MG63 (cell line): ENCODE data around the gene PLEKHA3. TPM values are rescaled to one million over a fixed set of nuclear protein-coding genes. Genes with fewer than 3 reads are reported as not detected.

Experiments
- DNase-seq: peaks from one replicate; pipeline ENCODE4 v3.0.0-alpha.2; 2020
- H3K27me3 ChIP-seq: fragments of 250-450 bp; sonication (Bioruptor Pico); 2 replicates; pipeline ENCODE4 v1.5.1; 2020; ENCODE audit warnings: mild to moderate bottlenecking, moderate library complexity
- H3K36me3 ChIP-seq: fragments of 250-450 bp; sonication (Bioruptor Pico); 2 replicates; pipeline ENCODE4 v1.5.1; 2020; ENCODE audit warnings: mild to moderate bottlenecking, moderate library complexity
- H3K4me3 ChIP-seq: fragments of 250-450 bp; sonication (Bioruptor Pico); 2 replicates; pipeline ENCODE4 v1.5.1; 2020; ENCODE audit warnings: mild to moderate bottlenecking, moderate library complexity
- H3K9me3 ChIP-seq: fragments of 250-450 bp; sonication (Bioruptor Pico); 2 replicates; pipeline ENCODE4 v1.5.1; 2020; ENCODE audit warnings: mild to moderate bottlenecking, moderate library complexity
- total RNA-seq: library from RNA; depleted of rRNA; stranded (reverse); fragments of >200 nt; shearing (Covaris generic); gene quantifications from 2 replicates; pipeline ENCODE4 v1.2.3, GENCODE V29; 2014; ENCODE audit warnings: low replicate concordance; rRNA removed

Gene PLEKHA3
- total RNA-seq, 1 experiment from 2014 or later: 14.8 TPM

- Histone ChIP-seq H3K27me3 (no peaks in the 10 kb centered on the region), H3K36me3 (no peaks in the 10 kb centered on the region; the same call in 1 of the 2 replicates), H3K9me3 (no peaks in the 10 kb centered on the region), H3K4me3 (no peak overlapping the region)
- DNase-seq: no peak
Measured at GRCh38 chr2:178531168-178531567, 50.9 kb downstream of the PLEKHA3 start.

GRCh38 chr2:178536037-178536436 lies 55.8 kb downstream of the PLEKHA3 start:
- H3K27me3 ChIP-seq: no peaks in the 10 kb centered on the region
- H3K36me3 ChIP-seq: peaks cover 3% of the 10 kb centered on the region
- no peak for DNase-seq
- no peak overlapping the region for H3K4me3 ChIP-seq
- H3K9me3 ChIP-seq: no peaks in the 10 kb centered on the region

GRCh38 chr2:178542161-178542560 lies 61.9 kb downstream of the PLEKHA3 start:
- Histone ChIP-seq H3K27me3 (no peaks in the 10 kb centered on the region), H3K36me3 (peaks cover 3% of the 10 kb centered on the region), H3K9me3 (no peaks in the 10 kb centered on the region), H3K4me3 (no peak overlapping the region)
- no peak for DNase-seq

- DNase-seq: no peak
- Histone ChIP-seq H3K36me3 (peaks cover 3% of the 10 kb centered on the region), H3K9me3 (no peaks in the 10 kb centered on the region), H3K27me3 (no peaks in the 10 kb centered on the region), H3K4me3 (no peak overlapping the region)
Measured at GRCh38 chr2:178542569-178542968, 62.3 kb downstream of the PLEKHA3 start.

- no peaks in the 10 kb centered on the region for H3K27me3 ChIP-seq
- H3K4me3 ChIP-seq: no peak overlapping the region
- no peak for DNase-seq
- H3K36me3 ChIP-seq: no peaks in the 10 kb centered on the region
- no peaks in the 10 kb centered on the region for H3K9me3 ChIP-seq
Measured at GRCh38 chr2:178550352-178550751, 70.1 kb downstream of the PLEKHA3 start.

DNA sequence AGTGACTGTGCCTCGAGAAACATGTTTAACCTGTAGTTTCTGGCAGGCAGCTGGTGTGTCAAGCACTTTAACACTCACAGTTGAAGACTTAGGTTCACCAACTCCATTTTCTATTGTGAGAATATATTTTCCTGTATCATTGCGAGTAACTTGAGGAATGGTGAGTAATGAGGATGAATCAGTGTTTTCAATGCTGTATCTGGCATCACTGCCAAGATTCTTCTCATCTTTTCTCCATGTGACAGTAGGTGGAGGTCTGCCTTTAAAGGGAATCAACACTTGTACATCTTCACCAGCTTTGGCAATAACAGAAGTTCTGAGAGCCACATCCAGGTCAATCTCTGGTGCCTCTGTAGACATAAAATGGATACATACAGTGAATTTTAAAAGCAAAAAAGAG lies 72.8 kb downstream of the PLEKHA3 start:
- H3K9me3 ChIP-seq: no peaks in the 10 kb centered on the region
- no peaks in the 10 kb centered on the region for H3K27me3 ChIP-seq
- H3K36me3 ChIP-seq: no peaks in the 10 kb centered on the region
- DNase-seq: peak; percentile 16
- no peak overlapping the region for H3K4me3 ChIP-seq

Other genes with a start within 250 kb of the PLEKHA3 start
- 75.7 and 79.7 TPM in 2 replicates for gene PRKRA, start 29.3 kb upstream of the PLEKHA3 start, total RNA-seq
- gene PJVK, start 29.1 kb upstream of the PLEKHA3 start, total RNA-seq: 0.59 and 1.4 TPM in 2 replicates
- gene FKBP7, start 1.9 kb upstream of the PLEKHA3 start, total RNA-seq: 17.2 and 21.6 TPM in 2 replicates